Measurements from ENCODE around the gene SCGN. TPM values are rescaled to one million over a fixed set of nuclear protein-coding genes. Genes with fewer than 3 reads are reported as not detected.
"Not testable (repeated sequence)": the region's sequence is repeated elsewhere in the genome, so short reads cannot be mapped to it uniquely, and the experiment has no call there.

SCGN gene
- total and polyA plus RNA-seq, 2 of the 13 experiments (the other 11 are each of a cell fraction or from before 2014, with no cell fraction given): 2.9 to 29.0 TPM

- TF ChIP-seq ZFP91 (CRISPR knock-in tag; IDR thresholded peaks at IDR 0.05; ENCODE audit: borderline replicate concordance) (0 out of 2 replicates have a peak, but pooled peaks have one; percentile 51), ZNF232 (CRISPR knock-in tag; IDR thresholded peaks at IDR 0.05; ENCODE audit: borderline replicate concordance) (0 out of 2 replicates have a peak, but pooled peaks have one; percentile 31), ZFP90 (CRISPR knock-in tag; IDR thresholded peaks at IDR 0.05; ENCODE audit: borderline replicate concordance) (peak; percentile 4; the same call in 1 of the 2 replicates), HMG20A (CRISPR knock-in tag; IDR thresholded peaks at IDR 0.05; ENCODE audit: borderline replicate concordance) (peak; percentile 61; the same call in 1 of the 2 replicates), TEAD3 (CRISPR knock-in tag; optimal IDR thresholded peaks at IDR 0.05; ENCODE audit: borderline replicate concordance) (peak; percentile 47), ZNF878 (CRISPR knock-in tag; IDR thresholded peaks at IDR 0.05) (peak; percentile 31; the same call in 1 of the 2 replicates), HDAC1 (CRISPR knock-in tag; IDR thresholded peaks at IDR 0.05) (peak; percentile 80), ARID4A (CRISPR knock-in tag; IDR thresholded peaks at IDR 0.05; ENCODE audit: borderline replicate concordance) (peak; percentile 48; the same call in 1 of the 2 replicates), ZNF501 (CRISPR knock-in tag; IDR thresholded peaks at IDR 0.05) (peak; percentile 67; the same call in 1 of the 2 replicates), IRF2 (CRISPR knock-in tag; IDR thresholded peaks at IDR 0.05) (peak; percentile 62; the same call in 1 of the 2 replicates), CTCF (CRISPR knock-in tag; IDR thresholded peaks at IDR 0.05) (0 out of 2 replicates have a peak, but pooled peaks have one; percentile 27), HNF4A (CRISPR knock-in tag; IDR thresholded peaks at IDR 0.05) (peak; percentile 9; the same call in 1 of the 2 replicates), SOX6 (CRISPR knock-in tag; IDR thresholded peaks at IDR 0.05) (peak; percentile 85), CREM (IDR thresholded peaks at IDR 0.05) (0 out of 2 replicates have a peak, but pooled peaks have one; percentile 14), NR2F6 (IDR thresholded peaks at IDR 0.05) (peak; percentile 28; the same call in 1 of the 2 replicates), NR2F6 (CRISPR knock-in tag; IDR thresholded peaks at IDR 0.05) (peak; percentile 49), ZNF33B (CRISPR knock-in tag; IDR thresholded peaks at IDR 0.05) (peak; percentile 72; the same call in 1 of the 2 replicates), BCL3 (CRISPR knock-in tag; IDR thresholded peaks at IDR 0.05) (peak; percentile 86; the same call in 1 of the 2 replicates)
- TF ChIP-seq SOX6 (IDR thresholded peaks at IDR 0.05); CREM (CRISPR knock-in tag; IDR thresholded peaks at IDR 0.05): not testable (repeated sequence)
Observed at GRCh38 chr6:25748601-25749517, 96.8 kb downstream of the SCGN start (continued).
